ENCODE results near the gene FGFBP1. TPM values are rescaled to one million over a fixed set of nuclear protein-coding genes. Genes with fewer than 3 reads are reported as not detected.

Gene FGFBP1
- total RNA-seq, 6 donors from 2014 or later: 3.1 to 14.4 (median 4.9) TPM; not detected in 2

- WGBS, 2 donors: 69 to 74% methylated on average over 8 of the region's 8 CpGs
- DNase-seq (no peak), ATAC-seq (ENCODE audit: low FRiP score in 2 of 2) (no peak)
These were observed 25.4 kb downstream of the FGFBP1 start for GRCh38 chr4:15912961-15913630.

GRCh38 chr4:15912236-15912635 lies 26.3 kb downstream of the FGFBP1 start:
- no peaks in the 10 kb centered on the region for H3K4me1 ChIP-seq
- DNase-seq (no peak), ATAC-seq (ENCODE audit: low FRiP score in 2 of 2) (no peak)
- no peaks in the 10 kb centered on the region for H3K36me3 ChIP-seq
- H3K4me3 ChIP-seq: no peak overlapping the region
- H3K27ac ChIP-seq: no peak overlapping the region
- H3K9me3 ChIP-seq: no peaks in the 10 kb centered on the region
- 49 to 58% methylated on average over 7 of the region's 7 CpGs for WGBS, 2 donors
- TF ChIP-seq EP300 (IDR thresholded peaks at IDR 0.05) (no peak), POLR2A (IDR thresholded peaks at IDR 0.05) (no peak)
- no peaks in the 10 kb centered on the region for H3K27me3 ChIP-seq

More at GRCh38 chr4:15912961-15913630, 25.4 kb downstream of the FGFBP1 start:
- no peak overlapping the region for H3K4me3 ChIP-seq
- no peaks in the 10 kb centered on the region for H3K36me3 ChIP-seq
- no peaks in the 10 kb centered on the region for H3K27me3 ChIP-seq
- H3K27ac ChIP-seq: no peak overlapping the region
- no peak for TF ChIP-seq CTCF (IDR thresholded peaks at IDR 0.05)
- no peak for TF ChIP-seq POLR2A (IDR thresholded peaks at IDR 0.05)
- no peak for TF ChIP-seq EP300 (IDR thresholded peaks at IDR 0.05)
- TF ChIP-seq POLR2AphosphoS5 (IDR thresholded peaks at IDR 0.05): no peak
- H3K9me3 ChIP-seq: no peaks in the 10 kb centered on the region
- H3K4me1 ChIP-seq: no peaks in the 10 kb centered on the region

GRCh38 chr4:15910155-15910940 lies 28.2 kb downstream of the FGFBP1 start:
- DNase-seq (no peak), ATAC-seq (ENCODE audit: low FRiP score in 2 of 2) (no peak)
- H3K4me3 ChIP-seq: no peak overlapping the region
- no peak overlapping the region for H3K27ac ChIP-seq
- peaks cover 0 to 6% (median 0%) of the 10 kb centered on the region in 4 donors for H3K4me1 ChIP-seq
- H3K36me3 ChIP-seq: no peaks in the 10 kb centered on the region
- TF ChIP-seq EP300 (IDR thresholded peaks at IDR 0.05) (no peak), POLR2A (IDR thresholded peaks at IDR 0.05) (no peak), CTCF (IDR thresholded peaks at IDR 0.05) (no peak), POLR2AphosphoS5 (IDR thresholded peaks at IDR 0.05) (no peak)
- no peaks in the 10 kb centered on the region for H3K9me3 ChIP-seq
- no peaks in the 10 kb centered on the region for H3K27me3 ChIP-seq
- WGBS, 2 donors: 76 to 84% methylated on average over 6 of the region's 6 CpGs

- no peaks in the 10 kb centered on the region for H3K9me3 ChIP-seq
- WGBS, 2 donors: 85 to 87% methylated on average over 1 of the region's 1 CpG
- H3K27me3 ChIP-seq: no peaks in the 10 kb centered on the region
- no peak overlapping the region for H3K4me3 ChIP-seq
- no peak overlapping the region for H3K27ac ChIP-seq
- no peaks in the 10 kb centered on the region for H3K36me3 ChIP-seq
- H3K4me1 ChIP-seq: peaks cover 0 to 8% (median 0%) of the 10 kb centered on the region in 4 donors
- DNase-seq (no peak), ATAC-seq (ENCODE audit: low FRiP score in 2 of 2) (no peak)
- TF ChIP-seq CTCF (IDR thresholded peaks at IDR 0.05): no peak
- TF ChIP-seq POLR2A (IDR thresholded peaks at IDR 0.05): no peak
- no peak for TF ChIP-seq EP300 (IDR thresholded peaks at IDR 0.05)
- TF ChIP-seq POLR2AphosphoS5 (IDR thresholded peaks at IDR 0.05): no peak
These were observed 31.1 kb downstream of the FGFBP1 start for GRCh38 chr4:15907430-15907829.

GRCh38 chr4:15906020-15906443 lies 32.5 kb downstream of the FGFBP1 start:
- H3K27ac ChIP-seq: peak overlapping the region in 1 of 4 donors; percentile 73
- TF ChIP-seq POLR2AphosphoS5 (IDR thresholded peaks at IDR 0.05): peak; percentile 33 to 49
- peak in 1 of 4 donors; percentile 13 for TF ChIP-seq EP300 (IDR thresholded peaks at IDR 0.05)
- TF ChIP-seq POLR2A (IDR thresholded peaks at IDR 0.05): no peak
- no peak for TF ChIP-seq CTCF (IDR thresholded peaks at IDR 0.05)
- peak overlapping the region in 1 of 4 donors; percentile 9 for H3K4me3 ChIP-seq
- no peaks in the 10 kb centered on the region for H3K36me3 ChIP-seq
- 55 to 67% methylated on average over 10 to 24 of the region's 25 CpGs for WGBS, 2 donors
- DNase-seq (peak; percentile 89 to 93), ATAC-seq (ENCODE audit: low FRiP score in 2 of 2) (peak; percentile 78 to 94)
- H3K27me3 ChIP-seq: no peaks in the 10 kb centered on the region
- peaks cover 0 to 8% (median 0%) of the 10 kb centered on the region in 4 donors for H3K4me1 ChIP-seq
- H3K9me3 ChIP-seq: no peaks in the 10 kb centered on the region

Data from upper lobe of left lung (tissue), 6 donors.